Peyer's patch (tissue), 4 donors: Measurements from ENCODE around the gene FBXO5. TPM values are rescaled to one million over a fixed set of nuclear protein-coding genes. Genes with fewer than 3 reads are reported as not detected.
"Not testable (repeated sequence)": the region's sequence is repeated elsewhere in the genome, so short reads cannot be mapped to it uniquely, and the experiment has no call there.

ENCODE experiments used
- DNase-seq, 3 donors: peaks; one replicate each; pipeline ENCODE4 v3.0.0-alpha.2; 2017 to 2019
- H3K27ac ChIP-seq, 4 donors: fragments of 200-600 bp; sonication (generic); one replicate each; pipeline ENCODE4 v1.5.1; 2016 to 2019
- H3K27me3 ChIP-seq, 2 donors: fragments of 200-600 bp; sonication (generic); one replicate each; pipeline ENCODE4 v1.5.1; 2019
- H3K36me3 ChIP-seq, 3 donors: fragments of 200-600 bp; sonication (generic); one replicate each; pipeline ENCODE4 v1.5.1; 2016 to 2019
- H3K4me1 ChIP-seq, 4 donors: fragments of 200-600 bp; sonication (generic); one replicate each; pipeline ENCODE4 v1.5.1; 2016 to 2019
- H3K4me3 ChIP-seq, 4 donors: fragments of 200-600 bp; sonication (generic); 1 replicate in 3 of 4; 2 replicates in 1 of 4; pipeline ENCODE4 v1.5.1; 2016 to 2019; ENCODE audit warnings: mild to moderate bottlenecking in 1 of 4
- H3K9me3 ChIP-seq, 4 donors: fragments of 200-600 bp; sonication (generic); one replicate each; pipeline ENCODE4 v1.5.1; 2016 to 2019; ENCODE audit warnings: mild to moderate bottlenecking in 1 of 4
- CTCF ChIP-seq, 6 experiments: fragments of 450-650 bp in 4 of 6; fragments of 200-600 bp in 2 of 6; sonication (generic) in 1 of 6; IDR thresholded peaks; one replicate each; pipeline ENCODE4 v1.5.1; 2017 to 2019; ENCODE audit warnings: antibody characterized with exemption in 6 of 6, mild to moderate bottlenecking in 3 of 6, moderate library complexity in 1 of 6
- POLR2A ChIP-seq, 2 donors: fragments of 450-650 bp; IDR thresholded peaks; one replicate each; pipeline ENCODE4 v1.5.1; 2017; ENCODE audit warnings: antibody characterized with exemption in 2 of 2, mild to moderate bottlenecking in 2 of 2, moderate library complexity in 2 of 2
- total RNA-seq, 4 donors: library from RNA; depleted of rRNA; stranded (reverse); fragments of >200 nt; gene quantifications; one replicate each; pipeline ENCODE4 v1.1.0, GENCODE V29; 2016

FBXO5 gene
- total RNA-seq, 4 donors from 2014 or later = 2.7 to 7.4 (median 3.0) TPM

- peak overlapping the region; percentile 81 to 90 (median 83) for H3K27ac ChIP-seq
- TF ChIP-seq CTCF (IDR thresholded peaks at IDR 0.05) (peak in 1 of 6 experiments; percentile 16), POLR2A (IDR thresholded peaks at IDR 0.05) (no peak)
- no peak for DNase-seq
- H3K36me3 ChIP-seq = peaks cover 0 to 17% (median 0%) of the 10 kb centered on the region in 3 donors
- peaks cover 0 to 19% (median 6%) of the 10 kb centered on the region in 4 donors for H3K4me1 ChIP-seq
- no peaks in the 10 kb centered on the region for H3K9me3 ChIP-seq
- no peaks in the 10 kb centered on the region for H3K27me3 ChIP-seq
- peak overlapping the region; percentile 68 to 85 (median 79) for H3K4me3 ChIP-seq
These were observed 19.1 kb upstream of the FBXO5 start for GRCh38 chr6:153001767-153002612.

DNA sequence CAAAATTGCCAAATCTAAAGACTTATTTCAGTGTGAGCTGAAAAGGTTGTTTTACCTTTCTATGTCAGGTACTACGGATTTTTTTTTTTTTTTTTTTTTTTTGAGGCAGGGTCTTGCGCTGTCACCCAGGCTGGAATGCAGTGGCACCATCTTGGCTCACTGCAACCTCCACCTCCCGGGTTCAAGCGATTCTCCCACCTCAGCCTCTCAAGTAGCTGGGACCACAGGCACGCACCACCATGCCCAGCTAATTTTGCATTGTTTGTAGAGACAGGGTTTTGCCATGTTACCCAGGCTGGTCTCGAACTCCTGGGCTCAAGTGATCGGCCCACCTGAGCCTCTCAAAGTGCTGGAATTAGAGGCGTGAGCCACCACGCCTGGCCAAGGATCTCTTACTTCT lies 17.9 kb upstream of the FBXO5 start:
- not testable (repeated sequence) for H3K27ac ChIP-seq, H3K27me3 ChIP-seq, H3K9me3 ChIP-seq, DNase-seq
- Histone ChIP-seq H3K4me1 (peaks cover 0 to 19% (median 6%) of the 10 kb centered on the region in 4 donors), H3K36me3 (peaks cover 0 to 18% (median 0%) of the 10 kb centered on the region in 3 donors), H3K4me3 (peak overlapping the region in 1 of 4 donors; percentile 81)

- DNase-seq = no peak
- Histone ChIP-seq H3K4me3 (no peak overlapping the region), H3K4me1 (peaks cover 0 to 19% (median 6%) of the 10 kb centered on the region in 4 donors), H3K9me3 (no peaks in the 10 kb centered on the region), H3K36me3 (peaks cover 0 to 18% (median 0%) of the 10 kb centered on the region in 3 donors), H3K27me3 (no peaks in the 10 kb centered on the region), H3K27ac (no peak overlapping the region)
- no peak for TF ChIP-seq CTCF (IDR thresholded peaks at IDR 0.05)
- no peak for TF ChIP-seq POLR2A (IDR thresholded peaks at IDR 0.05)
These were observed 17.4 kb upstream of the FBXO5 start for GRCh38 chr6:153000243-153000642.

DNA sequence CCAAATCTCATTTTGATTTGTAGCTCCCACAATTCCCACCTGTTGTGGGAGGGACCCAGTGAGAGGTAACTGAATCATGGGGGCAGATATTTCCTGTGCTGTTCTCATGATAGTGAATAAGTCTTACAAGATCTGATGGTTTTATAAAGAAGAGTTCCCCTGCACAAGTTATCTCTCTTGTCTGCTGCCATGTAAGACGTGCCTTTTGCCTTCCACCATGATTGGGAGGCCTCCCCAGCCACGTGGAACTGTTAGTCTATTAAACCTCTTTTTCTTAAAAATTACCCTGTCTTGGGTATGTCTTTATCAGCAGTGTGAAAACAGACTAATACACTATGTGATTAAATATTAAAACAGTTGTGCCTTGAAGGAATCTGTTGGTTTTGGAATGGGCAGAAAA lies 16.7 kb upstream of the FBXO5 start:
- not testable (repeated sequence) for H3K9me3 ChIP-seq, H3K27me3 ChIP-seq, DNase-seq, H3K4me3 ChIP-seq, H3K27ac ChIP-seq
- Histone ChIP-seq H3K36me3 (peaks cover 0 to 22% (median 0%) of the 10 kb centered on the region in 3 donors), H3K4me1 (peaks cover 0 to 19% (median 6%) of the 10 kb centered on the region in 4 donors)

GRCh38 chr6:152993847-152994246 lies 11.0 kb upstream of the FBXO5 start:
- Histone ChIP-seq H3K27ac (no peak overlapping the region), H3K4me3 (no peak overlapping the region), H3K36me3 (peaks cover 0 to 67% (median 0%) of the 10 kb centered on the region in 3 donors), H3K9me3 (no peaks in the 10 kb centered on the region), H3K27me3 (no peaks in the 10 kb centered on the region), H3K4me1 (no peaks in the 10 kb centered on the region)
- no peak for DNase-seq
- TF ChIP-seq POLR2A (IDR thresholded peaks at IDR 0.05) = no peak
- no peak for TF ChIP-seq CTCF (IDR thresholded peaks at IDR 0.05)

- Histone ChIP-seq H3K4me1 (no peaks in the 10 kb centered on the region), H3K27me3 (no peaks in the 10 kb centered on the region), H3K4me3 (no peak overlapping the region), H3K36me3 (peaks cover 0 to 65% (median 0%) of the 10 kb centered on the region in 3 donors), H3K9me3 (no peaks in the 10 kb centered on the region), H3K27ac (no peak overlapping the region)
- no peak for DNase-seq
- TF ChIP-seq POLR2A (IDR thresholded peaks at IDR 0.05) = no peak
- TF ChIP-seq CTCF (IDR thresholded peaks at IDR 0.05) = no peak
These were observed 10.6 kb upstream of the FBXO5 start for GRCh38 chr6:152993431-152993830.
